ENCODE data around the gene CYP2W1. TPM values are rescaled to one million over a fixed set of nuclear protein-coding genes. Genes with fewer than 3 reads are reported as not detected.
A peak's percentile ranks its signal among the peaks of the same experiment; 100 is the strongest.

CYP2W1 gene
- total and polyA plus RNA-seq, 5 experiments from 2014 or later, result not detected

- no peak for ATAC-seq
- POLR2A ChIA-PET, result interaction anchor here (0.8 to 3.8 kb wide), 7 partner anchors 15 to 185 kb away, joined by 3 to 36 read pairs (median 6); partner anchors contain the start of genes COX19 and GPR146
- H3K9me3 Mint-ChIP-seq, result no peaks in the 10 kb centered on the region
- H3K4me3 Mint-ChIP-seq, result no peak overlapping the region
- peaks cover 0 to 2% (median 0%) of the 10 kb centered on the region in 3 donors for H3K36me3 Mint-ChIP-seq
- no peaks in the 10 kb centered on the region for H3K27me3 Mint-ChIP-seq
- no peak for DNase-seq
- no peak overlapping the region for H3K27ac Mint-ChIP-seq
- H3K4me1 Mint-ChIP-seq, result peaks cover 3 to 8% (median 7%) of the 10 kb centered on the region in 4 donors
These were observed 9.0 kb downstream of the CYP2W1 start for GRCh38 chr7:991729-992656.

DNA sequence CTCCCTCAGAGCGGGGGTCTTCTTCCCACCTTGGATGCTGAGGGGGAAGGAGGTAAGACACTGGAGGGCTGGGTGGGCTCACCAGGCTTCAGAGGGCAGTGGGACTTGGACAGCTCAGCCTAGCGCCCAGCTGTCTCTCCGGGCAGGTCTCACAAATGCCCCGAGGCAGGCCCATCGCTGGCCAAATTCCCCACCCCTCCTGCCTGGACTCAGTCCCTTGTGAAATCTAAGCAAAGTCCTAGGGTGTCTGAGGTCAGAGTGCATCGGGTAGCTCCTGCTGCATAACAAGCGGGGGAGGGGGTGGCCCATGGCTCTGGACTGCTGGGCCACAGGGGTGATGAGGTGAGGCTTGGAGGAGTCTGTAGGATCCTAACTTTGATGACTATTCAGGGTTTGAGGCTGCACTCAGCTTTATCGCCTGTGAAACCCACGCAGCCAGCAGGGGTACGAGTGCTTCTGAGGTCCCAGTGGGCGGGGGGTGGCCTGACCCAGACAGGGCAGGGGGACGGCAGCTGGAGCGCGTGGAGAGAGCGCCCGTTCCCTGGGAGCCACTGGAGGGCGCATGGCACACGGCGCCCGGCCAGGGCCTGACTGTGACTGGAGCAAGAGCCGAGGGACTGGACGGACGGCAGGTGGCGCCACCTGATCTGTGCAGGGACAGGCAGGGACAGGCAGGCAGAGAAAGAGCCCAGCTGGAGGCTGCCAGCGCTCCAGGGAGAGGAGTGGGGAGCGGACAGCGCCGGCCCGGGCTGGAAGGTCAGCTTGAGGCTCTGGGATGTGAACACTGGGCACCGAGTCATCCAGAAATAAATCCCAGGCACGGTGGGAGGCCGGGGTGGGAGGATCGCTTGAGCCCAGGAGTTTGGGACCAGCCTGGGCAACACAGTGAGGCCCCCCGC, 10.0 kb downstream of the CYP2W1 start:
- H3K4me1 Mint-ChIP-seq, result peaks cover 3 to 8% (median 7%) of the 10 kb centered on the region in 4 donors
- no peak overlapping the region for H3K4me3 Mint-ChIP-seq
- POLR2A ChIA-PET, result interaction anchor here (0.6 to 3.8 kb wide), 10 partner anchors 16 to 652 kb away, joined by 3 to 36 read pairs (median 4); partner anchors contain the start of genes COX19 and GPR146
- H3K9me3 Mint-ChIP-seq, result no peaks in the 10 kb centered on the region
- peak; percentile 99 for ATAC-seq
- peaks cover 0 to 5% (median 0%) of the 10 kb centered on the region in 3 donors for H3K36me3 Mint-ChIP-seq
- no peaks in the 10 kb centered on the region for H3K27me3 Mint-ChIP-seq
- peak; percentile 84 to 96 (median 90) for DNase-seq
- H3K27ac Mint-ChIP-seq, result no peak overlapping the region

DNA sequence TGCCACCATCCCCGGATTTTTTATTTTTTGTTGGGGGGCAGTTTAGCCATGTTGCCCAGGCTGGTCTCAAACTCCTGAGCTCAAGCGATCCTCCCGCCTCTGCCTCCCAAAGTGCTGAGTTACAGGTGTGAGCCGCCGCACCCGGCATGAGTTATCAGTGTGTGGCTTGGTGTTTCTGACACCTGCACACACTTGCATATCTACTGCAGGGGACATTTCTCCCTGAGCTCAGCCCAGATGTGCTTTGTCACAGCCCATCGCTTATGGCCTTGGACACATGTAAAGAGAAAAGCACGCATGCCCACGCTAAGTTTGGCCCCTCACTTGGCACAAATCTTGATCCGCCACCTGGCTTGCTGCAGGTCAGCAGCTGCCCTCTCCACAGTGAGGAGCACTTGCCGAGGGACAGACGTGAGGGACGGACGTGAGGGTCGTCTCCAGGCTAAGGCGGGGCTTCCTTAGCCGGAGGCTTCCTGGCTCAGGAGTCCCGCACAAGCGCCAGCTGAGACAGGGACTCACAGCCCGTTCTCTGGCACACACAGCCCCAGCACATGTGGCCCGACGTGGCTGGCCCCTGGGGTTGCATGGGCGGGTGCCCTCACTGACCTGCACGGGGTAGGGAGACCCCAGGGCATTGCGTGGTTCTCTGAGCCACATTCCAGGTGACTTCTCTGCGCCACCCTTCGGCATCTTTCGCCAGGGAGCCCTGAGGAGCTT, 11.8 kb downstream of the CYP2W1 start:
- H3K4me3 Mint-ChIP-seq, result no peak overlapping the region
- peak overlapping the region in 1 of 10 donors; percentile 15 for H3K27ac Mint-ChIP-seq
- no peak for DNase-seq
- POLR2A ChIA-PET, result interaction anchor here (1.8 to 3.8 kb wide), 3 partner anchors 18 to 166 kb away, joined by 4 to 36 read pairs (median 21); partner anchors contain the start of gene COX19
- no peaks in the 10 kb centered on the region for H3K27me3 Mint-ChIP-seq
- H3K9me3 Mint-ChIP-seq, result no peaks in the 10 kb centered on the region
- peaks cover 3 to 8% (median 6%) of the 10 kb centered on the region in 4 donors for H3K4me1 Mint-ChIP-seq
- peaks cover 0 to 7% (median 0%) of the 10 kb centered on the region in 3 donors for H3K36me3 Mint-ChIP-seq
- no peak for ATAC-seq

DNA sequence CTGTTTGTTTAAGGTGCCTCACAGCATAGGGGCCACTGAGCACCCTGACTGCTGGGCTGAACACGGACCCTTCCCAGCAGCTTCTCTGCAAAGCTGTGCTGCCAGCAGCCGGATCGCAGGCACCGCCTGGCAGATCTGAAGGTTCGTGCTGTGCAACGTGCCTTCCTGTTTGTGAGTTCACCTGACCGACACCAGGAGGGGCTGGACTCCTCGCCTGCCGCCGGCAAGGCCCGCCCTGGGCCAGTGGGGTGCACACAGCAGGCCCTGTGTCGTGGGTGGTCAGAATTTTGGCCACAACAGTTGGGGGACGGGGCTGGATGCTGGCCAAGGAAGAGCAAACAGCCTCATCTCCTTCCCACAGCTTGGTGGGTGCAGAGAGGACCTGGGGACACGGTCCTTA, 12.6 kb downstream of the CYP2W1 start:
- Mint-ChIP-seq H3K36me3 (peaks cover 0 to 7% (median 0%) of the 10 kb centered on the region in 3 donors), H3K4me3 (no peak overlapping the region), H3K9me3 (no peaks in the 10 kb centered on the region), H3K27me3 (no peaks in the 10 kb centered on the region), H3K27ac (no peak overlapping the region), H3K4me1 (peaks cover 3 to 8% (median 6%) of the 10 kb centered on the region in 4 donors)
- POLR2A ChIA-PET, result interaction anchor here (1.0 to 3.8 kb wide), 2 partner anchors 19 to 49 kb away, joined by 4 to 21 read pairs; partner anchors contain the start of gene COX19
- ATAC-seq, result no peak
- no peak for DNase-seq

DNA sequence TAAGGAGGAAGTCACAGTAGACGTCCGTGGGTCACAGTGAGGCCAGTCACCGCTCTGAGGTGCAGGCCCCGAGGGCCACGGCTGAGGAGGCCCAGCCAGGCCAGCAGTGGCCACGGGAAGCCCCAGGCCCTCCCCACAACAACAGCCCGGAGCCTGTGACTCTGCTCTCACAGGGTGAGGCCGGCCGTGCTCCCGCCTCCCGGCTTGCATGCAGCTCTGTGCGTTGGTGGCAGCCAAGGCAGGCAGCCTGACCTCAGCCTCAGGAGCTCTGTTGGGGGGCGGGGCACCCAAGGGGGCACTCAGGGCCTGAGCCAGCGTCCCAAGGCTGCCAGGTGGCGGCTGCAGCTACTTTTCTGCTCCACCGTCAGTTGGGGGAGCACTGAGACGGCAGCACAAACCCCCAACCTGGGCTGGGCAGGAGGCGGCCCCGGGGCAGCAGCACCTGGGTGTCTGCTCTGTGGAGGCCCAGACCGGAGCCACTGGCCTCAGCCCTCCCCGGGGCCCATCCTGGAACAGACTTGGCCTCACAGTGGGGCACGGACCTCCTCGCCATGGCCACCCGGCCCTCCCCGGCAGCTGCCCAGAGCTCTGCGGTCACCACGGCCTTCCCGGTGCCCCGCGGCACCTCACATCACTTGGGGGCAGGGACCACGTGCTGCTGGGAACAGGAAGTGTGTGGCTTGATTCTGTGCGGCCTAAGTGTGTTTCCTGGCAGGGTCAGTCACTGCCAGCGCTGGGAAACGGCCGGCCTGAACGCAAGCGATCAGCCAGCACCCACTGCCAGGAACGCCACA, 13.3 kb downstream of the CYP2W1 start:
- Mint-ChIP-seq H3K4me3 (no peak overlapping the region), H3K9me3 (peaks cover 0 to 1% (median 0%) of the 10 kb centered on the region in 9 donors), H3K27ac (no peak overlapping the region), H3K36me3 (peaks cover 0 to 7% (median 0%) of the 10 kb centered on the region in 3 donors), H3K4me1 (peaks cover 5 to 8% (median 7%) of the 10 kb centered on the region in 4 donors), H3K27me3 (no peaks in the 10 kb centered on the region)
- ATAC-seq, result no peak
- POLR2A ChIA-PET, result interaction anchor here (0.6 to 1.0 kb wide), 2 partner anchors 25 to 49 kb away, joined by 3 to 4 read pairs; no protein-coding TSS in a partner anchor
- DNase-seq, result no peak

GRCh38 chr7:997404-998395, 14.7 kb downstream of the CYP2W1 start:
- POLR2A ChIA-PET, result interaction anchor here (0.6 kb wide), 1 partner anchor 135 kb away, joined by 12 read pairs; no protein-coding TSS in a partner anchor
- peaks cover 0 to 1% (median 0%) of the 10 kb centered on the region in 9 donors for H3K9me3 Mint-ChIP-seq

DNA sequence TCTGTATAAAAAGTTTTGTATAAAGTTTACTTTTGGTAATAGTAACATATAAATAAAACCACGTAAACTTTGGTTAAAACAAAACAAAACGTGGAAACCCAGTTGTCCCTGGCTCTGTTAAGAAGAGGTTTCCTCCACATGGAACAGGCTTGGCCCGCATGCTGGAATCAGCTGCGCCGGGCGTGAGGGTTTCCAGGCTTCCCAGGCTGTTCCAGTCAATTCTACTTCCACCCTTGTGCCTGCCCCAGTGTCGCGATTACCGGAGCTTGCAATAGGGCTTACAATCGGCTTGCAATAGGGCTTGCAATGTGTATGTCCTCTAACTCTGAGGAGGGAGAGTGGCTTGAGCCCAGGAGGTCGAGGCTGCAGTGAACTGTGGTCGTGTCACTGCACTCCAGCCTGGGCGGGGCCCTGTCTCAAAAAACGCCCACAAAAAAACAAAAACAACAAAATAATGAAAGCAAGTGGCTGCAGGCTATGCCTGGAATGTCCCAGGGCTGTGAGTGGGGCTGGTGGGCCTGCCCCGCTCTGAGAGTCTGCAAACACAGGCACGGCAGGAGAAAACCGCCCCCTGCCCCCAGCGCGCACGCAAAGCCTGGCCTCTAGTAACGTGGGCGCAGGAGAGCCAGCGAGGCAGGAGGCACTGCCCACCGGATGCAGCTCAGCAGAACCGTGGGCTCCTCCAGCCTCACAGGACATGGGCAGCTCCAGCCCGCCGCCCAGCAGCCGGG, 16.3 kb downstream of the CYP2W1 start:
- peaks cover 0 to 4% (median 1%) of the 10 kb centered on the region in 4 donors for H3K4me1 Mint-ChIP-seq
- DNase-seq, result no peak
- peaks cover 0 to 1% (median 0%) of the 10 kb centered on the region in 9 donors for H3K9me3 Mint-ChIP-seq
- H3K4me3 Mint-ChIP-seq, result no peak overlapping the region
- H3K36me3 Mint-ChIP-seq, result peaks cover 0 to 7% (median 0%) of the 10 kb centered on the region in 3 donors
- no peaks in the 10 kb centered on the region for H3K27me3 Mint-ChIP-seq
- POLR2A ChIA-PET, result no interaction called here
- H3K27ac Mint-ChIP-seq, result peak overlapping the region in 1 of 10 donors; percentile 17
- no peak for ATAC-seq

More at GRCh38 chr7:997404-998395, 14.7 kb downstream of the CYP2W1 start:
- ATAC-seq, result no peak
- no peaks in the 10 kb centered on the region for H3K27me3 Mint-ChIP-seq
- H3K36me3 Mint-ChIP-seq, result peaks cover 0 to 7% (median 0%) of the 10 kb centered on the region in 3 donors
- no peak overlapping the region for H3K27ac Mint-ChIP-seq
- DNase-seq, result no peak
- no peak overlapping the region for H3K4me3 Mint-ChIP-seq
- peaks cover 5 to 8% (median 7%) of the 10 kb centered on the region in 4 donors for H3K4me1 Mint-ChIP-seq

DNA sequence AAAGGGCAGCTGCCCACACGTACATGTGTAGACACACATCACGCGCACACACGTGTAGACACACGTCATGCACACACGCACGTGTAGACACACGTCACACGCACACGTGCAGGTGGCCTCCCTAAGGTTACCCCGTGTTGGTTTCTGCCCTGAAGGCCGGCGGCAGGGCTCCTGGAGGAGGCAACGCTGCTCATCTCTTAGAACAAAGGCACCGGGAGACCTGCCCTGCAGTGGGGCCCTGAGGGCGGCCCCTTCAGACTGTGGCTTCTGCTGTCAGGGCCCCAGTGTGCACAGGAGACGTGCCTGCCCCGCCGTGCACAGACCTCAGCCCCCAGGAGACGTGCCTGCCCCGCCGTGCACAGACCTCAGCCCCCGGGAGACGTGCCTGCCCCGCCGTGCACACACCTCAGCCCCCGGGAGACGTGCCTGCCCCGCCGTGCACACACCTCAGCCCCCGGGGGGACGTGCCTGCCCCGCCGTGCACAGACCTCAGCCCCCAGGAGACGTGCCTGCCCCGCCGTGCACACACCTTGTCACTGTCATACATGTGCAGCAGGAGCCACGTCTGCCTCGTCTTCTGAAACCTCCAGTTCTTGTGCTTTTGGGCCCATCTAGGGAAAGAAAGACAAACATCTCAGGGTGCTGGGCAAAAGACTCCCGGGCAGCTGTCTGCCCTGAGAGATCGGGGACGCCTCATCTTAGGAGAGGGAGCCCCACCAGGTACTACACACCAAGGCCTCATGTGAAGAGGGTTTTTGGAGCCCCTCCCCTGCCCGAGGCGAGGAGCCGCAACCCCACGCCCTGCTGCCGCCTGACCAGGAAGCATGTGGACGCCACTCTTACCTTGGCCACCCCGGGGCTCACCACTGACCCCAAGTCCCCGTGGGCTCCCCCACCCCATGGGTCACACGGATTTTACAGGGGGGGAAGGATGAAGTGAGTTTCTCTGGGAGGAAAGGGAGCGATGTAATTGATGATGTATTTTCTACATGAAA, 17.3 kb downstream of the CYP2W1 start:
- peaks cover 0 to 7% (median 0%) of the 10 kb centered on the region in 3 donors for H3K36me3 Mint-ChIP-seq
- H3K27ac Mint-ChIP-seq, result peak overlapping the region in 1 of 10 donors; percentile 65
- POLR2A ChIA-PET, result no interaction called here
- H3K4me3 Mint-ChIP-seq, result no peak overlapping the region
- peaks cover 0 to 1% (median 0%) of the 10 kb centered on the region in 9 donors for H3K9me3 Mint-ChIP-seq
- peaks cover 0 to 7% (median under 1%) of the 10 kb centered on the region in 4 donors for H3K4me1 Mint-ChIP-seq
- no peak for ATAC-seq
- no peak for DNase-seq
- H3K27me3 Mint-ChIP-seq, result no peaks in the 10 kb centered on the region
